OCI-LY1 (cell line): Measurements from ENCODE around the gene PASK.

Source experiments
- H2AFZ ChIP-seq: fragments of 200-600 bp; sonication (generic), shearing (Covaris generic); 2 replicates; pipeline ENCODE4 v1.6.0; 2014; ENCODE audit warnings: antibody characterized with exemption, mild to moderate bottlenecking, low read length
- H3F3A ChIP-seq: fragments of 200-600 bp; sonication (generic), shearing (Covaris generic); 2 replicates; pipeline ENCODE4 v1.6.0; 2014; ENCODE audit warnings: mild to moderate bottlenecking, antibody characterized with exemption, low read length, moderate library complexity; ENCODE audit not compliant: insufficient read depth
- H3K27ac ChIP-seq: fragments of 200-600 bp; sonication (generic); 2 replicates; pipeline ENCODE4 v1.5.1; 2014; ENCODE audit warnings: low read length, mixed run types, mild to moderate bottlenecking, low read depth; ENCODE audit not compliant: poor library complexity, severe bottlenecking
- H3K27me3 ChIP-seq: fragments of 200-600 bp; sonication (generic); 2 replicates; pipeline ENCODE4 v1.6.0; 2014; ENCODE audit warnings: antibody characterized with exemption, mild to moderate bottlenecking, low read length, moderate library complexity; ENCODE audit not compliant: insufficient read depth
- H3K36me3 ChIP-seq: fragments of 200-600 bp; sonication (generic); 2 replicates; pipeline ENCODE4 v1.6.1; 2014; ENCODE audit warnings: mild to moderate bottlenecking, antibody characterized with exemption, low read length, moderate library complexity, mixed read lengths; ENCODE audit not compliant: insufficient read depth
- H3K4me1 ChIP-seq: fragments of 200-600 bp; sonication (generic); 2 replicates; pipeline ENCODE4 v1.5.1; 2014; ENCODE audit warnings: mild to moderate bottlenecking, low read length, moderate library complexity; ENCODE audit not compliant: insufficient read depth, severe bottlenecking
- H3K4me2 ChIP-seq: fragments of 200-600 bp; sonication (generic), shearing (Covaris generic); 2 replicates; pipeline ENCODE4 v1.6.1; 2014; ENCODE audit warnings: low read length
- H3K4me3 ChIP-seq: fragments of 200-600 bp; sonication (generic); 2 replicates; pipeline ENCODE4 v1.5.1; 2014; ENCODE audit warnings: low read length, low read depth, mild to moderate bottlenecking, mixed read lengths; ENCODE audit not compliant: poor library complexity, severe bottlenecking
- H3K79me2 ChIP-seq: fragments of 200-600 bp; shearing (Covaris generic); 2 replicates; pipeline ENCODE4 v1.6.1; 2016; ENCODE audit warnings: mixed run types, low read length, mixed read lengths; ENCODE audit not compliant: insufficient read depth
- H3K9ac ChIP-seq: fragments of 200-600 bp; sonication (generic), shearing (Covaris generic); 2 replicates; pipeline ENCODE4 v1.6.1; 2014; ENCODE audit warnings: mild to moderate bottlenecking, low read length, mixed read lengths
- H3K9me2 ChIP-seq: fragments of 200-600 bp; sonication (generic), shearing (Covaris generic); 2 replicates; pipeline ENCODE4 v1.6.1; 2014; ENCODE audit warnings: low read depth, mild to moderate bottlenecking, low read length, mixed read lengths
- H3K9me3 ChIP-seq: fragments of 200-600 bp; shearing (Covaris generic); 2 replicates; pipeline ENCODE4 v1.6.1; 2014; ENCODE audit warnings: low read length, mixed read lengths
- H4K20me1 ChIP-seq: fragments of 200-600 bp; sonication (generic), shearing (Covaris generic); 2 replicates; pipeline ENCODE4 v1.6.0; 2016; ENCODE audit warnings: mild to moderate bottlenecking, low read length; ENCODE audit not compliant: insufficient read depth
- CTCF ChIP-seq: fragments of 200-600 bp; sonication (generic), shearing (Covaris generic); IDR thresholded peaks from 2 replicates; pipeline ENCODE4 v1.5.1; 2017; ENCODE audit warnings: mild to moderate bottlenecking, antibody characterized with exemption, low read length, moderate library complexity, mixed read lengths
- EZH2 ChIP-seq: fragments of 200-600 bp; sonication (generic), shearing (Covaris generic); IDR thresholded peaks from 2 replicates; pipeline ENCODE4 v1.8.0; 2017; ENCODE audit warnings: borderline replicate concordance, mixed run types, mild to moderate bottlenecking, antibody characterized with exemption, low read length, moderate library complexity, mixed read lengths

PASK gene

GRCh38 chr2:241189093-241189855 lies 40.0 kb upstream of the PASK start:
- no peak for TF ChIP-seq EZH2
- no peak for TF ChIP-seq CTCF
- H3K9me2 ChIP-seq = no peaks in the 10 kb centered on the region
- H3K79me2 ChIP-seq = no peaks in the 10 kb centered on the region
- H2AFZ ChIP-seq = no peak overlapping the region
- no peaks in the 10 kb centered on the region for H3F3A ChIP-seq
- no peaks in the 10 kb centered on the region for H3K9me3 ChIP-seq
- H3K4me1 ChIP-seq = peaks cover 10% of the 10 kb centered on the region
- no peak overlapping the region for H3K27ac ChIP-seq
- no peaks in the 10 kb centered on the region for H4K20me1 ChIP-seq
- H3K4me3 ChIP-seq = no peak overlapping the region
- no peak overlapping the region; the same call in 1 of the 2 replicates for H3K4me2 ChIP-seq
- H3K27me3 ChIP-seq = peaks cover 8% of the 10 kb centered on the region; the same call in 1 of the 2 replicates
- no peak overlapping the region for H3K9ac ChIP-seq
- no peaks in the 10 kb centered on the region for H3K36me3 ChIP-seq

GRCh38 chr2:241188361-241189092 lies 39.3 kb upstream of the PASK start, which contains the start of gene ANO7:
Gene ANO7, plus strand, starts transcription at chr2:241188677. Its CDS starts 1,387 bp downstream, at chr2:241190064.
- Histone ChIP-seq H2AFZ (no peak within 1 kb of the TSS), H4K20me1 (no peaks in the 10 kb centered on the region), H3K79me2 (no peaks in the 10 kb centered on the region), H3K9ac (no peak within 1 kb of the TSS), H3F3A (no peaks in the 10 kb centered on the region), H3K4me3 (peak within 1 kb of the TSS; percentile 20), H3K27me3 (peaks cover 8% of the 10 kb centered on the region; the same call in 1 of the 2 replicates), H3K4me1 (peaks cover 10% of the 10 kb centered on the region), H3K9me3 (no peaks in the 10 kb centered on the region), H3K9me2 (no peaks in the 10 kb centered on the region), H3K4me2 (peak within 1 kb of the TSS; percentile 43; the same call in 1 of the 2 replicates), H3K36me3 (no peaks in the 10 kb centered on the region), H3K27ac (no peak within 1 kb of the TSS)
- no peak for TF ChIP-seq EZH2
- no peak for TF ChIP-seq CTCF

- Histone ChIP-seq H3K9me2 (no peaks in the 10 kb centered on the region), H3K4me2 (peak overlapping the region; percentile 43; the same call in 1 of the 2 replicates), H3K27me3 (peaks cover 8% of the 10 kb centered on the region; the same call in 1 of the 2 replicates), H3F3A (no peaks in the 10 kb centered on the region), H2AFZ (no peak overlapping the region), H3K36me3 (peaks cover 2% of the 10 kb centered on the region; the same call in 1 of the 2 replicates), H3K4me1 (peaks cover 10% of the 10 kb centered on the region), H3K27ac (no peak overlapping the region), H3K9me3 (no peaks in the 10 kb centered on the region), H4K20me1 (no peaks in the 10 kb centered on the region), H3K9ac (no peak overlapping the region), H3K79me2 (no peaks in the 10 kb centered on the region), H3K4me3 (no peak overlapping the region)
- no peak for TF ChIP-seq CTCF
- no peak for TF ChIP-seq EZH2
Observed at GRCh38 chr2:241187918-241188234, 38.6 kb upstream of the PASK start.
